ENCODE results near the gene ADAD2.

DNA sequence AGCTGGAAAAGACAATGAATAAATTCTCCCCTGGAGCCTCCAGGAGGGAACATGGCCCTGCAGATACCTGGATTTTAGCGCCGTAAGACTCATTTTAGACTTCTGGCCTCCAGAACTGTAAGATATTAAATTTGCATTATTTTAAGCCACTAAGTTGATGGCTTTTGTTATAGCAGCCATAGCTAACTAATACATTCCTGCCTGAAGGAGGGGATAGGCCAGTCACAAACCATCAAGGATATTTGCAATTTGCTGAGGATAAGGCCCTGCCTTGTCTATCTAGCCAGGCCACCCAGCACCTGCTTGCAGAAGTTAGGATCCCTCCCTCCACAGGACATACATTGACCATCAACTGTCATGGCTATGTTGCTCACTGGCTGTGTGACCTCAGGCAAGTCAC is 53.8 kb downstream of the ADAD2 start:
- no peak for TF ChIP-seq EZH2phosphoT487 (IDR thresholded peaks at IDR 0.05; ENCODE audit: low read length)
- TF ChIP-seq, protein P1, sequence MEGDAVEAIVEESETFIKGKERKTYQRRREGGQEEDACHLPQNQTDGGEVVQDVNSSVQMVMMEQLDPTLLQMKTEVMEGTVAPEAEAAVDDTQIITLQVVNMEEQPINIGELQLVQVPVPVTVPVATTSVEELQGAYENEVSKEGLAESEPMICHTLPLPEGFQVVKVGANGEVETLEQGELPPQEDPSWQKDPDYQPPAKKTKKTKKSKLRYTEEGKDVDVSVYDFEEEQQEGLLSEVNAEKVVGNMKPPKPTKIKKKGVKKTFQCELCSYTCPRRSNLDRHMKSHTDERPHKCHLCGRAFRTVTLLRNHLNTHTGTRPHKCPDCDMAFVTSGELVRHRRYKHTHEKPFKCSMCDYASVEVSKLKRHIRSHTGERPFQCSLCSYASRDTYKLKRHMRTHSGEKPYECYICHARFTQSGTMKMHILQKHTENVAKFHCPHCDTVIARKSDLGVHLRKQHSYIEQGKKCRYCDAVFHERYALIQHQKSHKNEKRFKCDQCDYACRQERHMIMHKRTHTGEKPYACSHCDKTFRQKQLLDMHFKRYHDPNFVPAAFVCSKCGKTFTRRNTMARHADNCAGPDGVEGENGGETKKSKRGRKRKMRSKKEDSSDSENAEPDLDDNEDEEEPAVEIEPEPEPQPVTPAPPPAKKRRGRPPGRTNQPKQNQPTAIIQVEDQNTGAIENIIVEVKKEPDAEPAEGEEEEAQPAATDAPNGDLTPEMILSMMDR (IDR thresholded peaks at IDR 0.05; ENCODE audit: low read length) = no peak
- no peak for TF ChIP-seq EZH2 (optimal IDR thresholded peaks at IDR 0.05; ENCODE audit: low read depth, low read length)

All from MM.1S (cell line).